Liver (tissue), 9 donors: Measurements from ENCODE around the gene EHMT1. TPM values are rescaled to one million over a fixed set of nuclear protein-coding genes. Genes with fewer than 3 reads are reported as not detected.

Experiments
- DNase-seq: peaks from one replicate; pipeline ENCODE4 v3.0.0-alpha.2; 2017; ENCODE audit warnings: low spot score
- H3K27ac ChIP-seq, 2 donors: one replicate each; pipeline ENCODE4 v1.7.0; 2013; ENCODE audit warnings: inconsistent platforms in 2 of 2, low read length in 2 of 2, control low read depth in 1 of 2, low read depth in 1 of 2, mild to moderate bottlenecking in 1 of 2
- H3K27me3 ChIP-seq, 4 donors: one replicate each; pipeline versions ENCODE4 v1.6.1 to v1.7.0; 2013; ENCODE audit warnings: low read length in 3 of 4, inconsistent platforms in 1 of 4, mild to moderate bottlenecking in 1 of 4, moderate library complexity in 1 of 4; ENCODE audit not compliant: control insufficient read depth in 4 of 4, insufficient read depth in 4 of 4
- H3K36me3 ChIP-seq, 4 donors: one replicate each; pipeline versions ENCODE4 v1.6.1 to v1.7.0; 2013; ENCODE audit warnings: low read length in 3 of 4, mild to moderate bottlenecking in 3 of 4, low read depth in 1 of 4, moderate library complexity in 1 of 4; ENCODE audit not compliant: control insufficient read depth in 4 of 4, insufficient read depth in 3 of 4
- H3K4me1 ChIP-seq, 4 donors: one replicate each; pipeline versions ENCODE4 v1.6.1 to v1.7.0; 2013; ENCODE audit warnings: low read length in 3 of 4, mild to moderate bottlenecking in 3 of 4, moderate library complexity in 1 of 4; ENCODE audit not compliant: control insufficient read depth in 4 of 4, insufficient read depth in 4 of 4
- H3K4me3 ChIP-seq, 3 donors: one replicate each; pipeline versions ENCODE4 v1.6.1 to v1.7.0; 2013; ENCODE audit warnings: low read length in 3 of 3, control low read depth in 1 of 3, low read depth in 1 of 3, mild to moderate bottlenecking in 1 of 3
- H3K9ac ChIP-seq, 2 donors: one replicate each; pipeline ENCODE4 v1.7.0; 2013; ENCODE audit warnings: low read length in 2 of 2, mild to moderate bottlenecking in 2 of 2, moderate library complexity in 2 of 2, control low read depth in 1 of 2, low read depth in 1 of 2
- H3K9me3 ChIP-seq, 4 donors: one replicate each; pipeline versions ENCODE4 v1.6.1 to v1.7.0; 2013; ENCODE audit warnings: low read length in 3 of 4; ENCODE audit not compliant: control insufficient read depth in 4 of 4
- ATF3 ChIP-seq: IDR thresholded peaks from 2 replicates; pipeline ENCODE4 v1.6.1; 2016; ENCODE audit warnings: antibody characterized with exemption
- CTCF ChIP-seq: fragments of 150-350 bp; IDR thresholded peaks from 2 replicates; pipeline ENCODE4 v1.5.1; 2017; ENCODE audit warnings: improper control_type of control experiment, low read depth, low read length; ENCODE audit not compliant: missing input control
- EGR1 ChIP-seq, 2 donors: IDR thresholded peaks; 2 replicates each; pipeline ENCODE4 v1.6.1; 2016 to 2018; ENCODE audit warnings: antibody characterized with exemption in 2 of 2, low read depth in 2 of 2
- FOXA1 ChIP-seq: IDR thresholded peaks from 2 replicates; pipeline ENCODE4 v1.6.1; 2016; ENCODE audit warnings: antibody characterized with exemption
- FOXA2 ChIP-seq: IDR thresholded peaks from 2 replicates; pipeline ENCODE4 v1.6.1; 2016; ENCODE audit warnings: antibody characterized with exemption
- GABPA ChIP-seq, 2 donors: IDR thresholded peaks in 1 of 2; conservative IDR thresholded peaks in 1 of 2; 2 replicates each; pipeline ENCODE4 v1.6.1; 2016; ENCODE audit warnings: antibody characterized with exemption in 2 of 2, mild to moderate bottlenecking in 1 of 2, moderate library complexity in 1 of 2
- HNF4A ChIP-seq, 2 donors: conservative IDR thresholded peaks; 2 replicates each; pipeline ENCODE4 v1.6.1; 2016; ENCODE audit warnings: antibody characterized with exemption in 2 of 2, mild to moderate bottlenecking in 2 of 2
- HNF4G ChIP-seq: IDR thresholded peaks from 2 replicates; pipeline ENCODE4 v1.6.1; 2016; ENCODE audit warnings: antibody characterized with exemption
- JUND ChIP-seq, 2 donors: IDR thresholded peaks; 2 replicates each; pipeline ENCODE4 v1.6.1; 2016; ENCODE audit warnings: antibody characterized with exemption in 2 of 2
- MAX ChIP-seq: IDR thresholded peaks from 2 replicates; pipeline ENCODE4 v1.6.1; 2016; ENCODE audit warnings: antibody characterized with exemption
- NR2F2 ChIP-seq: IDR thresholded peaks from 2 replicates; pipeline ENCODE4 v1.6.1; 2016; ENCODE audit warnings: antibody characterized with exemption
- RAD21 ChIP-seq, 2 donors: IDR thresholded peaks; 2 replicates each; pipeline ENCODE4 v1.6.1; 2016; ENCODE audit warnings: antibody characterized with exemption in 2 of 2, mild to moderate bottlenecking in 2 of 2
- REST ChIP-seq: IDR thresholded peaks from 2 replicates; pipeline ENCODE4 v1.6.1; 2016; ENCODE audit warnings: antibody characterized with exemption, mild to moderate bottlenecking
- RXRA ChIP-seq, 2 donors: IDR thresholded peaks; 2 replicates each; pipeline ENCODE4 v1.6.1; 2017 to 2018; ENCODE audit warnings: antibody characterized with exemption in 2 of 2, mild to moderate bottlenecking in 1 of 2
- SP1 ChIP-seq: IDR thresholded peaks from 2 replicates; pipeline ENCODE4 v1.6.1; 2018; ENCODE audit warnings: antibody characterized with exemption, mild to moderate bottlenecking
- TAF1 ChIP-seq: conservative IDR thresholded peaks from 2 replicates; pipeline ENCODE4 v1.6.1; 2016; ENCODE audit warnings: antibody characterized with exemption, mild to moderate bottlenecking
- YY1 ChIP-seq: IDR thresholded peaks from 2 replicates; pipeline ENCODE4 v1.6.1; 2016; ENCODE audit warnings: antibody characterized with exemption, mild to moderate bottlenecking
- ZBTB33 ChIP-seq: IDR thresholded peaks from 2 replicates; pipeline ENCODE4 v1.6.1; 2016; ENCODE audit warnings: antibody characterized with exemption
- WGBS: extraction: QIAGEN DNeasy Blood & Tissue Kit; methylation state at CpG from one replicate; pipeline ENCODE4 v1.1.7; 2013; 5-methylcytosine and 5-hydroxymethylcytosine counted together
- polyA plus RNA-seq, 2 donors: library from polyadenylated mRNA; stranded (reverse) in 1 of 2; unstranded in 1 of 2; fragments of 200-250 nt in 1 of 2; fragments of >200 nt in 1 of 2; fragmentation: Nextera tagmentation in 1 of 2; extraction: Ambion mirVana in 1 of 2; gene quantifications; one replicate each; pipeline versions ENCODE4 v1.2.1 to v1.2.3, GENCODE V29; 2013 to 2015
- total RNA-seq, 2 donors: library from RNA; depleted of rRNA; stranded (reverse); fragments of >200 nt; gene quantifications; one replicate each; pipeline ENCODE4 v1.2.3, GENCODE V29; 2014
- donor health status: healthy.
- donor health status: healthy.
- donor health status: healthy.
- donor health status: healthy.
- donor health status: healthy.

EHMT1 gene
- total and polyA plus RNA-seq, 4 donors: 16.1 to 48.2 (median 27.3) TPM

- no peak for DNase-seq
These were observed 141.0 kb downstream of the EHMT1 start for GRCh38 chr9:137759649-137760321.

GRCh38 chr9:137760426-137760825 lies 141.6 kb downstream of the EHMT1 start:
- Histone ChIP-seq H3K4me3 (no peak overlapping the region), H3K27ac (no peak overlapping the region), H3K36me3 (peaks cover 2 to 49% (median 36%) of the 10 kb centered on the region in 4 donors), H3K9ac (no peak overlapping the region), H3K27me3 (no peaks in the 10 kb centered on the region), H3K9me3 (peaks cover 0 to 2% (median under 1%) of the 10 kb centered on the region in 4 donors), H3K4me1 (peaks cover 0 to 13% (median 5%) of the 10 kb centered on the region in 4 donors)
- DNase-seq: no peak
- 94% methylated on average over 12 of the region's 12 CpGs for WGBS
- TF ChIP-seq NR2F2: no peak
- no peak for TF ChIP-seq FOXA1
- TF ChIP-seq TAF1: no peak
- no peak for TF ChIP-seq RXRA (IDR thresholded peaks at IDR 0.05)
- no peak for TF ChIP-seq CTCF
- no peak for TF ChIP-seq HNF4A (conservative IDR thresholded peaks at IDR 0.05)

More at GRCh38 chr9:137759649-137760321, 141.0 kb downstream of the EHMT1 start:
- peaks cover 2 to 52% (median 36%) of the 10 kb centered on the region in 4 donors for H3K36me3 ChIP-seq
- H3K9me3 ChIP-seq: peaks cover 0 to 3% (median 2%) of the 10 kb centered on the region in 4 donors
- H3K4me1 ChIP-seq: peaks cover 0 to 13% (median 5%) of the 10 kb centered on the region in 4 donors
- H3K4me3 ChIP-seq: no peak overlapping the region
- TF ChIP-seq RAD21 (IDR thresholded peaks at IDR 0.05) (no peak), RXRA (IDR thresholded peaks at IDR 0.05) (no peak), JUND (IDR thresholded peaks at IDR 0.05) (no peak), HNF4G (no peak), FOXA2 (no peak), FOXA1 (no peak), YY1 (no peak), ATF3 (no peak), EGR1 (IDR thresholded peaks at IDR 0.05; ENCODE audit: low read depth in 2 of 2) (no peak), HNF4A (conservative IDR thresholded peaks at IDR 0.05) (no peak)
- no peak overlapping the region for H3K27ac ChIP-seq
- WGBS: 87% methylated on average over 24 of the region's 24 CpGs
- H3K27me3 ChIP-seq: no peaks in the 10 kb centered on the region
- H3K9ac ChIP-seq: no peak overlapping the region

- no peak for DNase-seq
- Histone ChIP-seq H3K27ac (no peak overlapping the region), H3K9me3 (no peaks in the 10 kb centered on the region), H3K9ac (no peak overlapping the region), H3K4me1 (peaks cover 0 to 12% (median 4%) of the 10 kb centered on the region in 4 donors), H3K4me3 (no peak overlapping the region), H3K36me3 (peaks cover 2 to 50% (median 34%) of the 10 kb centered on the region in 4 donors), H3K27me3 (no peaks in the 10 kb centered on the region)
- WGBS: 71% methylated on average over 7 of the region's 7 CpGs
- TF ChIP-seq YY1 (no peak), SP1 (no peak), ATF3 (no peak), TAF1 (no peak), JUND (IDR thresholded peaks at IDR 0.05) (no peak), FOXA2 (no peak), GABPA (IDR thresholded peaks at IDR 0.05 in 1 of 2, conservative IDR thresholded peaks at IDR 0.05 in 1 of 2) (no peak), RAD21 (IDR thresholded peaks at IDR 0.05) (no peak), REST (no peak), NR2F2 (no peak), FOXA1 (no peak), ZBTB33 (no peak), MAX (no peak), HNF4A (conservative IDR thresholded peaks at IDR 0.05) (no peak), RXRA (IDR thresholded peaks at IDR 0.05) (no peak)
These were observed 142.2 kb downstream of the EHMT1 start for GRCh38 chr9:137761032-137761431.
